Stimulated activated CD8-positive, alpha-beta memory T cell treated with anti-CD3 and anti-CD28 coated beads, Interleukin-12 subunit alpha, Interleukin-12 subunit beta, amount 100 ng/mL, for 24 hours (primary cell): Measurements from ENCODE around the gene EPS8.

ENCODE experiments used
- DNase-seq: peaks from one replicate; pipeline ENCODE4 v3.0.0-alpha.2; 2020; ENCODE audit errors: extremely low read depth

The EPS8 gene

DNA sequence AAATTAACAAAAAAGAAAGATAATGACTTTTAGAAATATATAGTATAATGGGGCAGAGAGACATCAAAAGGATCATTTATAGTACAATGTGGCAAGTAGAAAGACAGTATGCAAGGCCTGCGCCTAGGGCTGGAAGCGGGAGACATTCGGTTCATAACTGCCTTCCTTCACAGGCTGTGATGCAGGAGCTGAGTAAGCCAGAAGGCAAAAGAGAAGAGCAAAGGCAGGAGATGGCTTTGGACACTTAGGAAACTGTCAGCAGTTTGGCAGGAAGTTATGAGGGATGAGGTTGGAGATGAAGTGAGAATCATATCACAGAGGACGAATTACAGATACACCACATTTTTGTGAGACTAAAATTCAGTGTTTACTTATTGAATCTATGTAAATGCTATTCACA, 97.8 kb downstream of the EPS8 start:
- no peak for DNase-seq

DNA sequence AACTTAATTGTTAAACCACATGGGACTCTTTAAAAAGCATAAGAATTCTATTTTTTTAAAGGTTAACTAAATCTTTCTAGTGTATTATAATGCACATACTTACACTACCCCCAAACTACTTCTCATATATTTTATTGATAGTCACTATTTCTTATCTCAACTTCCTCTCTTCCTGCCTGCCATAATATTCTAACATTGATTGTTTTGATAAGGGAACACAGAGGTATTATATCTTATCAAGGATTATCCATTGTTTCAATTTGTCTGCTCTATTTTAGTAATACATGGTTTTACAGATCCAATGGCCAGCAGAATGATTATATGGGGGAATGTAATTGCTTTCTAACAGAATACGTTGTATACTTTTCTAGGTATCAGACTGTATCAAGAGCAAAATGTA, 98.9 kb downstream of the EPS8 start:
- DNase-seq, result no peak

DNA sequence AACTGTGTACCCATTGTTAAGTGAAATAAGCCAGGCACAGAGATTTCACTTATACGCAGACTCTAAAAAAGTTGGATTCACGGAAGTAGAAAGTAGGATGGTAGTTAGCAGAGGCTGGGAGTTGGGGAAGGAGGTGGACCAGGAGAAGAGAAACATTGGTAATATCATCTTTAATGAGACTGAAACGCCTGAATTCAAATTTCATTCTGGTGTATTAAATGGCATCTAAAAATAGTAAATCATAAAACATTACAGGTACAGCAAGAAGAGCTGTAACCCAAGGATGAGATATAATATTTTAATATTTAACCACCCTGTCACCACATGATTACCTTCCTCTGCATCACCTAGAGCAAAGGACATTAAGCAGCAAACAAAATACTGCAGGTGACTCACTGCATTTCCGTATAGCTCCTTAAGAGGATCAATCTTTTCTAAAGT, 99.4 kb downstream of the EPS8 start:
- DNase-seq, result no peak

DNA sequence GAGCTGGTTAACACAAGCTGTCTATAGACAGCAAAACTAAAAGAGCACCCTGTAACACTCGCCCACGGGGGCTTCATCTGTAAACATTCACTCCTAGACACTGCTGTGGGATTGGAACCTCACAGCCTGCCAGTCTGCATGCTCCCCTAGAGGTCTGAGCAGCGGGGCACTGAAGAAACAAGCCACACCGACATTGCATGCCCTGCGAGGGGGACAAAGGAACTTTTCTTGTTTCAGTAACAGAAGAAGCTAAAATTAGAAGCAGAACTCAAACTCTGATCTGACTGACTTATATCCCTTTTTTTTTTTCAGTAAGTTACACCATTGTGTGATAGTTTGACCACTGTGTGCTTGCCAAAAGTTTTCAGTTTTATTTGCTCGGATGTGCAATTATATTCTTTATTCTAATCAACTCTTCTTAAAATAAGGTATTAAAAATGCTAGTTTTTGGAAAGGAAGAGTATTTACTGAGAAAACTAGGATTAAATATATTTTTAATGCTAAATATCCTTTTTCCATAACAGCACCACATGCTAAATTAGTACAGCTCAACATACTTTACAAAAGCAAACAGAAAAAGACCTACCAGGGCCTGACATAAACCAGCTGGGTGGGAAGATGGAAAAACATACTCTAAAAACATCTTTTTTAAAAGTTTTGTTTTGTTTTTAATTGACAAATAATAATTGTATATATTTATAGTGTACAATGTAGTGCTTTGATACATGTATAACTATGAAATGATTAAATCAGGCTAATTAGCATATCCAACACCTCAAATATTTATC, 100.2 kb downstream of the EPS8 start:
- no peak for DNase-seq

DNA sequence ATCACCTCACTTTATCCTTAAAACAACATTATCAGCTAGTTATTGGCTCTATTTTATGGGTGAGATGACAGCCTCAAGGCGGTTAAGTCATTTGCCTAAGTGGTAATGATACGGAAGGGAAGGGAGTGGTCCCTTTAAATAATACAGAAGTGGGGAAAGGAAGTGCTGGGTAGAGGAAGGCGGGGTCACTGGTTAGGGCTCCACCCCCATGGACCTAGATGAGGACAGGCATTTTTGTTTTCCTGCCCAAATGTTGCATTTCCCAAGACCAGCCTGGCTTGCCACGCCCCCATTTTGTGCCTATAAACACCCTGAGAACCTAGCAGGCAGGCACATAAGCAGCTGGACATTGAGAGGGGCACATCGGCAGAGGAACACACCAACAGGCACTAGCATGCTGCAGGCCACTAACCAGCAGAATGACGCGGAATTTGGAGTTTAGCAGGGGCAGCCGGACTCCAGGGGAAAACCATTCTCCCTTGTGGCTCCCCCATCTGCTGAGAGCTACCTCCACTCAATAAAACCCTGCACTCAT, 100.9 kb downstream of the EPS8 start:
- DNase-seq, result no peak

DNA sequence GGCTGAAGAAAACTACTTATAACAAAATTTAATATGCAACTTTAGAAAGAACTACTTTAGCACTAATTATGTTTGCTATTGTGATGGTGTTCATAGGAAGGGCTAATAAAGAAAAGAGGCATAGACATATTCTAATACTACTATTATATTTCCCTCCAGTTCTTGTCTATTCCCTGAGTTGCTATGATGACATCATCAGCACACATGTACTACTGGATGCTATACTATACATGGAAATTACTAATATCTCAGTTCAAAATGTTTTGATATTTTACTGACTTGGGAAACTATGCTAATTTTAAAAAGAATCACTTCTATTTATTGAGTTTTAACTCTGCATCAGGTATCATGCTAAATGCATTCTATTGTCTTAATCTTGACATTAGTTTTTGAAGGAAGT, 101.6 kb downstream of the EPS8 start:
- no peak for DNase-seq

DNA sequence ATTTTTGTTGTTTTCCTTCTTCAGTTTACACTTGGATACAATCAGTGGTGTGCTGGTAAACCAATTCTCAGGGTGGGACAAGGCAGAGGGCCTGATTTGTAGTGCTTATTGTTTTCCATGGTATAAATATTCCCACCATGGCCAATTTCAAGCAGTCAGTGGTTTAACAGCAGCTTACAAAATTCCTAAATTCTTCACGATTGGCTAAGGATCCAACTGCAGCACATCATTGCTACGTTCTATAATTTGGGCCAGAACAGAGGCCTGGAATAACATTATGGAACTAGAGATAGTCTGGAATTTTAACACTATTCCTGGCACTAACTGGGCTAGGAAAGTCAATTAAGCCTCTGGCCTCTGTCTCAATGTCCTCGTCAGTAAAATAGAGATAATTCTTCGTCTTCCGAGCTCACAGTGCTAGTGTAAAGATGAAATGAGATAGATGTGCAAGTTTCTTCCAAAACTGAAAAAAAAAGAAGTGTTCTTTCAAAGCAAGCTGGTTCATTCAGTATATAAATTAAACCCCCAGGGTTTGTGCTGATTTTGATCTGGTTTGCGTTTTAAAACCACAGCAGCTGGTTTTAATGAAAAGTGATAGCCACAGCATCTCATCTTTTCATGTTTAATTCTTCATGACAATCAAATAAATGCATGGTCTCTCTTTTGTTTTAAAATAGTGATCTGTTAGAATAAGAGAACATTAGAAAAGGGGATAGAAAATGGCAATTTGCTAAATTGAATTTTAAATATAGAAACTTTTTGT, 104.1 kb downstream of the EPS8 start:
- DNase-seq, result no peak

DNA sequence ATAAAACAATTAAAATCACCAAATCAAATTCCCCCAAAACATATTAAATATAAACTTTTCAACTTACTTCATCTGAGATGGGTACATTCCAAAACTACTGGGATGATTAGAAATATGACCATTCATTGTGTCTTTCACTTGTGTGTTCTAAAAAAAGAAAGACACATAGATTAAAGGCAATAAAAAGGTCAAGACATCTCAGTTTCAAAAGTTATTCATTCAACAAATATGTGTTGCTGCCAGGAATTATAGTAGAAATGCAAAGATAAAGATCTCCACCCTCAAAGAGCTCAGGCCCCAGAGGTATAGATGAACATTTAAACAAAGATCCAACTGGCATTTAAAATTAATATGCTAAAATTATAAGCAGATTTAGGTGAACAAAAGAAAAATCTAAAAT, 106.4 kb downstream of the EPS8 start:
- no peak for DNase-seq

DNA sequence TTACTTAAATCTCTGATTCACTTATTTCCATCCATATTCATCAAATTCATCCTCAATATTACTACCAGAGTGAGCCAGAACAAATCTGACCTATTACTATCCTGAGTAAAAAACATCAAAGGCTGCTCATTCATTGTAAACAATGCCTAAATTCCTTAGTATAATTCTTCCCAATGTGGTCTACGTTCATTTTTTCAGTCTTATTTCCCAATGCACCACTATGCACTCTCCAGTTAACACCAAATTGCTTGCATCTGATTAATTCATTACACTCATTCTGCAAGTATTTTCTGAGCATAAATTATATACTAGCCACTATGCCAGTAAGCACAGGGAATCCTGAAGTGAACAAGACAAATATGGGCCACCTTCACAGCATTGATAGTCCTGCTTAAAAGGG, 110.0 kb downstream of the EPS8 start:
- DNase-seq, result no peak

DNA sequence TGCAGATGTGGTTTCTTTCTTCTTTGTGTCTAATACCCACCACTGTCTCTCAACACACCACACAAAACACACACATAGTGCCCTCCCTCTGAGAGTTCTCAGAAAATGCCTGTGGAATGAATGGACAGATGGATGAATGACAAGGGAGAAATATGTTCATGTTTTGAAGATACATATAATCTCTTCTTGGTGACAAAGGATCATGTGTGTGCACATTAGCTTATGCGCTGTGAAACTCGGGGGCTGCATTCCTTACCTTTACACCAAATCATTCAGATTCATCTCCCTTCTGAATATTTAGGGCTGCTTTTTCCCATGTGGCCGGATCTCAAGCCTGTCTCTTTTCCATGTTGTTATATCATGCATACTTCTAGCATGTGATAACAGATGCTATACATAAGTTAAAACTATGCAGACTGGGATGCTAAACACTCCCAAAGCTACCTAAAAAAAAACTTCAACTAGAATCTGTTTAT, 111.4 kb downstream of the EPS8 start:
- DNase-seq, result no peak

DNA sequence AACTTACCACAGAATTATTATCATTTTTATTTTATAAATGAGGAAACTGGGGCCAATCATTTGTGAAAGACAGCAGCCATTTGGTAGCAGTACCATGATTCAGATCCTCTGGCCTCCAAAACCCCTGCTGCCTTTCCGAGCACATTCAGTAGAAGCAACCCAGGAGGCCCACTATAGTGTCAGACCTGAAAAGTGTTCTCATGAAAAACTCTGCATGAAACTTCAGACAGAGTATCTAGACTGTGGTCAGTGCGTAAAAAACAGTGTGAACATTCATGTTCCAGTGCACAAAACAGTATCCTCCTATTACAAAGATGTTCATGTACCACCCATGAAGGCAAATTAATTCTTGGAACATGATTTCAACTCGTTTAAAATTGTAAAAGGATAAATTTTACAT, 112.0 kb downstream of the EPS8 start:
- DNase-seq, result no peak

DNA sequence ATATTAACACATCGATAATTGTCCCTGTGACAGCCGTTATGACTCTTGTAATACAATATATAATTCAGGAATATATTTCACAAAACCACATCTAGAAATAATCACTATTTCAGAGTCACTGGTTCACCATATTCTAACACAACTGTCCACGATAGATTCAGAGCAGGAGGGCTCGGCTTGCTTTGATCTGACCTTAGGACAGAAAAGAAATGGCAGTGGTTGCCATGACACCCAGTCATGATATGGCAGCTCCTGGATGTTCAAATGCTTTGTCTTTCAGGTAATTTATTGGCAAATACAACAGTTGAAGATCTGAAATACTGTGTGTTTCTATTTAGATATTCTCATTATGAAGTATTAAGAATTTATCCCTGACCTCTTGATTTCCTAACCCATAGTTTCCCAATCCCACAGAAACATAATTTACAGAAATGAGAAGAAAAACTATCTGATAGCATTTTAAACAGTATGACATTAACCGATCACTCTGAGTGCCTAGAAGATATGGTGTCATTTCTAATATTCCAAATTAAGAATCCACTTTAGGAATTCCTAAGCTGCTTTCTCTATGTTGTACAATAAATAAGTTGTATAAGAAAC, 116.4 kb downstream of the EPS8 start:
- DNase-seq, result no peak

DNA sequence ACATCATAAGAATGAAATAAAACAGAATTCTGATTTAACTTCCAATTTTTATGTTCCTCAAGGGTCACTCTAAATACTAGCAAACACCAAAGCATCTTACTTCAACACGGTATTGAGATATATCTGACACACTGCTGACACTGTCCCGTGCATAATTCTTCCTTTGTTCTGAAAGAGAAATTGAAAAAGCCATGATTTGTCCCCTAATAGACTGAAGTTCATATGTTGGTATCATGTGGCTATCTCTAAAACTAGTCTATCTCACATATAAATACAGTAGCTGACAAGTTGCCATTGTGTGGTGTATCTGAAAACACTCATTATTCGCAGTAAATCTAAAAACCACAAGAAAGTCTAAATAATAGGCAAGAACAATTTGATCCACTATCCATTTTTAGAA, 118.4 kb downstream of the EPS8 start:
- DNase-seq, result no peak

DNA sequence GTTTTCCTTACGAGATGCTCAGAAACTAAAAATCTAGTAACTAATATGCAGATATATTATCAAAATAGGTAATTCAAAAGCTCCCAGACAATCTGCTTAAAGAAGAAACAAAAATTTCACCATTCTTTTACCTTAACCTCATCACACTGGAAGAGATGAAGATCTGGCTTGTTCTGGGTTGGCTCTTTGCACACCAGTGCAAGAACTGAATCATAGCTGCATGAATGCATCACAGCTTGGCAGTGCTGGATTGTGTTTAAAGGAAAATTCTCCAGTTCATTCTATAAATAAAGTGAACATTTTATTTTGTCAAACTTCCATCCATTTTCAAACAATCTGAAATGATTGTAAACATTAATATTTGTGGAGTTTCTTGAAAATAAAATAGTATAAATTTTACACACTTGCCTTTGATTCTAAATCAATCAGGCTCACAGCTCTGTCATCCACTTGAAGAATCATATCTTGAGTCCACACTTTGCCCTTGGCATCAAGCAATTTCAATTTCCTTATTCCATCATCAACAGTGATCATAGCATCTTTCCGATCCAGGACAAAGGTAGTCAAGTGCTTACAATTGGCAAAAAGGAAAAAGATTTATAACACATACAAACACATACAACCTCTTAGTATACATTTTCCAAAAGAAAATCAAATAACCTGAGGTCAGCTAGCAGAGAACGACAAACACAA, 119.8 kb downstream of the EPS8 start:
- no peak for DNase-seq

DNA sequence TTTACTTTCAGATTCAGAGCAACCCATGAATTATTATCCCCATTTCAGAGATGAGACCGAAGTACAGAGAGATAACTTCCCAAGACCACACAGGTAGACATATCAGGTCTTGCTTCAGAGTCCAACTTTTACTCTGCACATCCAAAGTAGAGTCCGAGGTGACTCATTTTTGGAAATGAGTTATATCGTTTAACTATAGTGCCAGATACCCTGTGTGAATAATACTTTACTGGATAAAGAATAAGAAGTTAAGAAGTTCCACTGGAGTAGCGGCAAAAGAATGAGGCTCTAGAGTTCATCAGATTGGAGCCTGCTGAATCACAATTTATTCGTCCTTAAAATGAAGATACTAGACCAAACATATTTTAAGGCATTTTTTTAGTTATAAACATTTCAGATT, 124.7 kb downstream of the EPS8 start:
- DNase-seq, result no peak

DNA sequence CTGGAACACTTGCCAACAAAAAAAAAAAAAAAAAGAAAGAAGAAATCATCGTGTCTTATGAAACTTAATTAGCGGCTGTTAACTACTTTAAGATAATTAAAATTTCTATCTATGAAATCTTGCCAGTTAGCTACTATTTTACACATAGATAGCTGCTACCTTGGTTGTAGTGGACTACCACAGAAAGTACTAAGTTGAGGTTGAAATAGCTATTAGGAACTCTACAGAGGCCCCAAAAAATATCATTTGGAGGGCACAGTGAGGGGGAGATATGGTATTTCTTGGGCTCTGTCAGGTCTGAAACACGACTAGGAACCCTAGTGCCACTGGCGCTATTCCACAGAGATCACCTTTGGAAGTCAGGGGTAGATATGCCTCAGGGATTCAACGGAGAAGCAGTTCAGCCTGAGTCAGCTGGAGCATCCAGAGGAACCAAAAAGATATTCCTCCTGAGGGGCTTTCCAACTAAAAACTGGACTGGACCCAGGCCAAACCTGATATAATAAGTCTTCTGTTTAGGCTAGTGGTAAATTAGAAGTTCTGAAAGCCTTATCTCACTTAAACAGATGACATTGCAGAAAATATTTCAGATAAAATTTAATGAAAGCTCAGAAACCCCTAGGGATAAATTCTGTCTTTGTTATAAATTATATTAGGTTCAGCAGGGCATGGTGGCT, 126.1 kb downstream of the EPS8 start:
- DNase-seq, result no peak

DNA sequence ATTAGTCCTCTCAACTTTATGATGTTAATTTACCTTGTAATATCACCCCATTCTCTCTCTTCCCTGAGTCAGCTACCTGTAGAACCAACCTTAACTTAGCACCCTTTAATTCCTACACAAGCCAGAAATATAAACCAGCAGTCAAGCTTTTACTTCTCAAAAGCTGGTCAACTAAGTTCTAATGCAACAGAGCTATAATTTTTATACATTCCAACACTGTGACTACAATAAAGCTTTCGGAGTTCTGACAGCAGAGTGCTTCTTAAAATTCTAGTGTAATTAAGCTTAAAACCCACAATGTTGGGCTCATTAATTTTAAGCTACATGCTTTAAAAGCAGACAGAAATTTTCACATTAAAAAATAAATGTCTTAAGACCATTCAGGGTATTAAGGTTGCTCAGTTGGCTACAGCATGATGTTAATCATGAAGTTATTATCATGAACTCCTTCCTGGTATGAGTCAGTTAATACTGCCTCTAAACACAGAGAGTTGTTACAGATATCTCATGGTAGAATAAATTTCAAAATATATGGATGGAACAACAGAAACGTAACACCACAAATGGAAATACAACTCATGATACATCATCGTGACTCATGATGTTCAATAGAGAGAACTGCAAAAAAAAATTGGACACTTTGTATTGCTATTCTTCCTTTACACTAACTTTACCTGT, 126.7 kb downstream of the EPS8 start:
- DNase-seq, result no peak

DNA sequence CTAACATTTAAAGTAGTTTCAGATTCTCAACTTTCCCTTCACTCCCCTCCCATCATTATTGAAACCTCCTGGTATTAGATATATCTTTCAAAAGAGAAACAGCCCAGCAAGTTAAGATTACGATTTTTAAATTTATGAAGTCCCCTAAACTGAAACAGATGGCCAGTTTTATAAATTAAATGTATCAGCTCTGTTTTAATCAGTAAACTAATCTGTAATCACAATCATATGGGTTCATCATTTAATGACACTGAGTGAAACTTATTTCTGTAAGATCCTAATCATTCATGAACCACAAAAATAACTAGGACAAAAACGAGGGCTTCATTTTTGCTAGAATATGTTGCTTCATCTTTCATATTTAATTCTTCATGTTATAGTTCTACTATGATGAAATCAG, 137.8 kb downstream of the EPS8 start:
- DNase-seq, result no peak

DNA sequence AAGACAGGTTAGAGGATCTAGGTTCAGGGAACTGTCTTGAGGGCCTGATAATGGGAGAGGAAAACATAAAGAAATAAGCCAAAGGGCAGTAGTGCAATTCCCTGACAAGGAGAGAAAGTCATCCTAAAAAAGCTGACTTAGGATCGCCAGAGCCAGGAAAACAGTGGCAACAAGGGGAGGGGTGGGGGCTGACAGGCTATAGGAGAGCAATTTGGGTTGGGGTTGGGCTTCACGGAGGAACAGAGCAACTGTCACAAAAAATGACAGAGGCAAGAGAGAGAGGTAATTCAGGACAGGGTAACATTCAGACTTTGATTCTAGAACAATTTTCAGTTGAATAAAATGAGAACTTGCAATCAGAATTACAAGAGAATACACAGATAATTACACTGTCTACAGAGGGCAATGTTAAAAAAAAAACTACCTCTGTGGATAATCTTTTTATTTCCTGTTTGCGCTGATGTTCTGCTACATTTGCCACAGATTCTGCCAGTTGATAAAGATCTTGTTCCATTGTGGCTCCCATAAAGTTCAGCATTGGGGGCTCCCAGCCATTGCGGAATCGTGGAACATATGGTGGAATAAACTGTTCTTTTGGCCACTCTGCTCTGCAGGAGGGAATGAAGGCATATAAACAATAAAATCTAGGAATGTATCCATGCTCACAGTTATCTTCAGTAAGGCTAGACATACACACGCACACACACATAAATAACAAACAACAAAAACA, 138.6 kb downstream of the EPS8 start:
- no peak for DNase-seq

DNA sequence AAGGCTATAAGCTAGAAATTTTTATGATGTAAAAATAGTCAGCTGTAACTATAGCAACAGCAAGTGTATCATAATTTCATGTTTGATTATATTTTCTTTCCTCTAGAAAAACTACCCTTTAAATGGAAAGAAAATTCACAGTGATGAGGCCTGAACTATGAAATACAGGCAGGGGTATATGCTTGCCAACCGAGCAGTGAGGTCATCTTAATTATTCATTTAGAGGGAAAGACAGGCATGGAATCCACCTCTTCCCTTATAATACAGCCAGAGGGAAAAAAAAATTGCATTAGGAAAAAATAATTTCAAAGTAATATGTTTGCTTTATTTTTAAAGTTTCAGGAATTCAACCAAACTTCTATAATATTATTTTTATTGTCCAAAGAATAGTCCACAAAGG, 139.8 kb downstream of the EPS8 start:
- DNase-seq, result no peak
